HG03066 (cell line): ENCODE measurements around the gene PARP12.

ENCODE experiments used
- ATAC-seq: cut with Tn5 transposase; IDR thresholded peaks from one replicate; pipeline ENCODE4 v1.9.1; 2021; ENCODE audit warnings: low read depth; ENCODE audit not compliant: unreplicated experiment

The PARP12 gene

DNA sequence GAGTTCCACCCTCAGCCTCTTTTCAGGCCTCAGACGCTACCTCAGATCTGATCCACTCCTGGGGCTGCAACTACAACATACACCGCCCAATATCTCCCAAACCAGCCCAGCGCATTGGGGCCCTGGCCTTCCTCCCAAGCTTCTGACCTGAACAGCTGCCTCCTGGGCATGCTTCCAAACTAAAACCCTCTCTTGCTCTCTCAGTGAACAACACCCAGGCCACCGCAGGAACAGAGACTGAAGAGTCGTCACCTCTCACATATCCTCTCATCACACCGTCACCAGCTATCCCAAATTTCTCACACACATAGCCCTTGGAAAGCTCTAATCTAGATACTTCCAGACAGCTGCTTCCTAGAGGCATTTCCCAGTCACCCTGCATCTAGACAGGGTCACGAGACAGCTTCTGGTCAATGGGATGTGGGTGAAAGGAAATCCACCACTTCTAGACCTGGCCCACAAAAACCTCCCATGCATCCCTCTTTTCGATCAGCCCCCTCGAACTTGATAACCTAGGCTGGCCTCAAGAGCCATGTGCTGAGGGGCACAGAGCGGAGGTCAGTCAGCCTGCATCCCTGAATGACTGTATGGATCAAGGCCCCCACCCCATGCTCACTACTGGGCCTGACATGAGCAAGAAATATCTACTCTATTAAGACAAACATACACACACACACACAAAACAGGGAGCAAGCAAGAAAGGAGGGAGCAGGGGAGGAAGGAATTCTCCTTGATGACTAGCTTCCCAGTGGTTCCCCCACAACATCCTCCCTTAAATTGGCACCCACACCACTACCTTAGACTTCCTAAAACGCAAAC, 1.8 kb downstream of the PARP12 start:
- ATAC-seq = no peak

DNA sequence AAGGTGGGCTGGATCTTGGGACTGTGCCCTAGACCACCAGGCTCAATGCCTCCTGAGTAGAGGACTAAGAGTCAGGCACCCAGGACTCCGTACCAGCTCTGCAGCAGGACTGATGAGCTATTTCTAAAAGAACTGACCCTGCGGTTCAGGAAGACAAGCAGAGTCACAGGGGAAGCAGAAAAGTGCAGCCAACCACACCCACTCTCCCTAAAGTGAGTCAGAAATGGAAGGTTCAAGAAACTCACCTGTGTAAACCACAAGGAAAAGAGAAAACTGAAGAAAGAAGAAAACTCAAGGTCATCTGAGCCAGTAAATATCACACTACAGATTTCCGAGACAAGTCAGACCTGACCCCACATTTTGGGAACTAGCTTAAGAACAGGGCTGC, 2.5 kb downstream of the PARP12 start:
- no peak for ATAC-seq

DNA sequence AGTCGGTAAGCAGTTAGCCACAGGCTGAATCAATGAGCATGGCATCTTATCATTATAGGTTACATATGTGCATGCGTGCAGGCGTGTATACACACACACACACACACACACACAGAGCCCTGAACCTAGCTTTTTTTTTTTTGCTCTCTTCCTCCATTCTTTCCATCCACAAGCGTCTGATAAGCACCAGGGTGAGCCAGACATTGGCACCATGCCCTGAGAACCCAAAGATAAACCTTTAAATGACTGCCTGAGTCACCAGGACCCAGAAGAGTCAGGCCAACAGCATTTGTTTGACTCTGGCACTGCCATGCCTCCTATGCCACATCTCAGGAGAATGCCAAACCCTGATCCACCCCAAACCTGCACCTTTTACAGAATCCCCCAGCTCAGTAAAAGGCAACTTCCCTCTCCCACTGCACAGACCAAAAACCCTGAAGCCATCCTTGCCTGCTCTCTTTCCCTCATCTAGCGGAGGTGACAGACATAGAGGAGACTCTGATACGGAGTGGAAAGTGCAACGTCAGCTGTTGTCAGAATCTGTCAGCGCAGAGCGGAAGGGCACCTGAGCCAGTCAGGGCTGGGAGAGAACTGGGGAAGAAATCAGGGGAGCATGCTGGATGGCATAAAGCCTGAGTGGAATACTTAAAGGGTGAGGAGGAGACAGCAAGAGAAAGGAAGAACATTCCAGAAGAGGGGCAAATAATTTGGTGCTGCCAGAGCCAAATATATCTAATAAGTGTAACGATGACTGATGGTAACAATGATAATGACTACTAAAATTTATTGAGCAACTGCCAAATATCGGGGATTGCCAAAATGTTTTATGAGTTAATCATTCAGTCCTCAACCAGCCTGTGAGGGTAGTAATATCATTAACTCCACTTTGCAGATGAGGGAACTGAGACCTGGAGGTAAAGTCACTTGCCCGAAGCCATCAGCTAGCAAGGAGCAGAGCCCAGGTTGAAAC, 3.2 kb downstream of the PARP12 start:
- ATAC-seq = no peak

- no peak for ATAC-seq
Observed at GRCh38 chr7:140058517-140058916, 4.2 kb downstream of the PARP12 start.

- no peak for ATAC-seq
Observed at GRCh38 chr7:140057143-140057535, 5.6 kb downstream of the PARP12 start.

DNA sequence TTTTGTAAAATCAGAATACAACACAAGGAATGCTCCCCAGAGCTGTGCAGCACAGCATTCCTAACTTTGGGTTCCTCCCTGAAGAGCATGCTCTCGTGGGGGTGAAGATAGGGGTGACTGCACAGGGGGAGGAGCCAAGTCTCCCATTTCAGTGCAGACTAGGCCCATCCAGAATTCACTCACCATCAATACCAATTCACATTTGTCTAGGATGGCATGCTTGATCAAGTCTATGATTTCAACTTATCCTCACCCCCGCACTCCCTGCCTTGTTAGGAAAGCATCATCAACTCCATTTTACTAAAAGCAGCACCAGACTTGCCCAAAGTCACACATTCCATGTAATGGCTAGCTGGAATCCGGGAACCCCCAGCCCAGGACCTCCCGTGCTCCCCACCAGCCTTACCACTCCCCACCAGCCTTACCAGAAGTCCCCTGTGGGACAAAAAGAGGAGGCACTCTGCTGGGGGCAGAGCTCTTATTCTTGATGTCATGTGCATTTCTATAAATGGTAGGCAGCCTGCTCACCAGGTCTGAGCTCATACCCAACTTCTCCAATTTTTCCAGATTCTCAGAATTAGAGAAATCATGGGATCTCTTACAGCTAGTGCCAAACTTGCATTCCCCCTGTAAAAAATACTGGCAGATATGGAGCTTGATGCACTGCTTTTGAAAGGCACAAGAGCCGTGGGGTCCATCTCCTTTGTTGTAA, 6.2 kb downstream of the PARP12 start:
- no peak for ATAC-seq

DNA sequence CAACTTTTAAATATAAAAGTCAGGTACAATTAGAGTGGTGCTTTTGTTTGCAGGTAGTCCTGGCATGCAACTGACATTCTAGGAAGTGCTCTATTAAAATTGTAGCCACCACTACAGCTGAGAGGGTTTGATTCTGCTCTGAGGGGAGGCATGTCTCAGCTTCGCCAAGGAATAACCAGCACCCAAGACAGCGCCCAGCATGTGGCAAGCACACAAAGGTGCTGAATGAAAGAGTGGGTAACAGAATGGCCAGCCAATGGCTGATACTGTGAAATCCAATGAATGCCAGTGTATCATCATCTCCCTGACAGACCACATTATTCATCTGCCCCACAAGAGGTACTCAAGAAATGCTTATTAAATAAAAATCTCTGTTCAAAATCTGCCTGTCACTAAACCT, 6.9 kb downstream of the PARP12 start:
- no peak for ATAC-seq

DNA sequence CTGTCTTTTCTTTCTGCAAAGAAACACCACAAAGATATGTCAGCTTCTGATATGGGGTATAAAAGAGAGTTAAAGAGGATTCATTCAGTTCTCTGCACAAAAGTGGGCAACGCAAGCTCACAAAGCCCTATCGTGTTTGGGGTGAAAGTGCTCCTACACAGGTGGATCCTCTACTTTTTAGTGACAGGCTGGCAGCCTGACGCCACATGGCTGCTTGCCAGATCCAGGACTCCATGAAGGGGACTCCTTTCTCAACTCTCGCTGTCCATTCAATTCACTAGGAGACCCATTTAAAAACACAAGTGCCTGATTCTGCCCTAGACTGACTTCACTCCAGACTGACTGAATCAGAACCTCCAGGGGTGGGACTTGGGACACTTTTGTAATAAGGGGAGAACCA, 8.0 kb downstream of the PARP12 start:
- ATAC-seq = no peak

- ATAC-seq = peak; percentile 96
Observed at GRCh38 chr7:140053812-140054539, 8.8 kb downstream of the PARP12 start.

DNA sequence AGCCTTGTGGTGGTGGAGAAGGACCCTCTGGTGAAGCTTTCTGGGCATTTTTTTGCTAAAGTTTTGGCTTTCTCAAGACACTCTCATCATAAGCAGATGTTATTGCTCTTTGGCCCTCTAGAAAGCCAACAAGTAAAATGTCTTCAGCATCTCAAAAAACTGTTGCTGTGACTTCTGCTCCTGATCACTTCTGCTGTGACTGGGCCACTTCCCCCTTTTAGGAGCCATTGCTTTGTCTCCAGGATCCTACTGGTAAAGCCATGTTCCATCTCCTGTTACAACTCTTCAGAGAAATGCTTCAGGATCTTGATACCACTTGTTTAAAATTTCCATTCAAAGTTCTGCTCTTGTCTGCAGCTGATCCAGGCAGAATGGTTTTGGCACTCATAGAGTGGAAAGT, 10.9 kb downstream of the PARP12 start:
- ATAC-seq = no peak

- no peak for ATAC-seq
Observed at GRCh38 chr7:140050100-140050499, 12.7 kb downstream of the PARP12 start.

GRCh38 chr7:140049339-140050024, 13.3 kb downstream of the PARP12 start:
- no peak for ATAC-seq

DNA sequence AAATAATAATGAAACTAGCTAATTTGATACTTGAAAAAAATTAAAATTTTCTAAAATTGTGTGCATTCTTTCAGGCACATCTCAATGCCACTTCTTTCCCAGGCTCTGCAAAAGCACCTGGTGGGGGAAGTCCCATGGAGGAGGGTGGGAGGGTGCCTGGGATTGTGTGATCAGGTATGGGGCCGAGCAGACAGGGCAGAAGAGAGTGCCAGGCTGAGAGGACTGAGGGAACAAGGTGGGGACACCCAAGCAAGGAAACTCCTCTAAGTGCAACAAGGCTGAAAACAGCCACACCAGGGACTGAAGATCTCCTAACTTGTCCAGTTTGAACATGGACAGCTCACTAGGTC, 13.8 kb downstream of the PARP12 start:
- no peak for ATAC-seq

GRCh38 chr7:140048138-140048537, 14.6 kb downstream of the PARP12 start:
- no peak for ATAC-seq

- no peak for ATAC-seq
Observed at GRCh38 chr7:140047197-140047596, 15.6 kb downstream of the PARP12 start.

GRCh38 chr7:140045697-140046096, 17.1 kb downstream of the PARP12 start:
- ATAC-seq = no peak

GRCh38 chr7:140044251-140044650, 18.5 kb downstream of the PARP12 start:
- ATAC-seq = no peak

DNA sequence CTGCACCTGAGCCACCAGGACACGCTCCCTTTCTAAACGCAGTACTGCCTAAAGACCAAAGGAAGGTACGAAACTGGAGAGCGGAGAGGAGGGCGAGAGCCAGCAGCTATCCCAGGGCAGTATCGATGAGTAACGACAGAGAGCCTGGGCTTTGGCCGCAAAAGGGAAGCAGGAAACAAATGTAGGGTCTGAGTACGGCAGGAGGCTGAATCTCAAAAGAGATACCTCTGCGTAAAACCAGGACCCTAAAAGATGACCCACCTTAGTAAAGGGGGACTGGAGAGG, 20.4 kb downstream of the PARP12 start:
- no peak for ATAC-seq

DNA sequence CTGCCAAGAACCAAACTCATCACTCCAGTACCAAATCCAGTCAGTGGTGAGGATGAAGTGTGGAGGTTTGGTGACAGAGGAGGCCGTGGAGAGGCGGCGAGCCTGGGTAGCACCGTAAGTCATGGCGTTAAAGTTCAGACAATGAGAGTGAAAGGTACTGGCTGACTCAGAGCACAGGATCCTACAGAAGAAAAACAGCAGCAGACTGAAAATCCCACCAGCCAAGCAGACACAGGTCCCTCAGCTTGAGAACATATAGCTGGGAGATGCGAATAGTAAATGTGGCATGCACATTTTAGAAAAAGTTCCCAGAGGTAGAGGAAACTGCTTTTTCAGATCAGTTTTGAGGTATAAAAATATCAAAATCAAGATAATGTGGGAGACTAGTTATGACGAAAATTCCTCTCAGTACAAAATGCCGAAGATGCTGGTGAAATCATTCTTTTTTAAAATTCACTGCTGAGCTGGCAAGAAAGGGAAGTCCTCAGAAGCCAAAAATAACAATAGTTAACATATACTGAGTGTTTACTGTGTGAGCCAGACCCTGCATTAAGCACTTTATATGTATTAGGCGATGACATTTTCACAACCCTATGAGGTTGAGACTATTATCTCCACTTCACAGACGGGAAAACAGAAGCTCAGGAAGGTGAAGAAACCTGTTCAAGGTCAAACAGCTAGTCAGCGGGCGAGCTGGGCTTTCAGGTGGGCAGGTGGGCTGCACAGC, 20.9 kb downstream of the PARP12 start:
- ATAC-seq = no peak
